ENCODE measurements around the gene PRC1. TPM values are rescaled to one million over a fixed set of nuclear protein-coding genes. Genes with fewer than 3 reads are reported as not detected.

PRC1 gene
- polyA plus RNA-seq, 1 donor from 2014 or later: 18.2 TPM

- H3F3A ChIP-seq (ENCODE audit: insufficient read depth, low read length, poor library complexity, severe bottlenecking): no peaks in the 10 kb centered on the region
- H3K36me3 ChIP-seq (ENCODE audit: insufficient read depth, low read length): no peaks in the 10 kb centered on the region
- no peaks in the 10 kb centered on the region for H3K27me3 ChIP-seq (ENCODE audit: insufficient read depth, low read depth, low read length)
- no peak overlapping the region for H3K4me2 ChIP-seq (ENCODE audit: low read length)
- no peak for TF ChIP-seq MXI1 (conservative IDR thresholded peaks at IDR 0.05; ENCODE audit: poor library complexity, severe bottlenecking)
- TF ChIP-seq POLR2AphosphoS5 (IDR thresholded peaks at IDR 0.05): no peak
- TF ChIP-seq SMC3 (conservative IDR thresholded peaks at IDR 0.05; ENCODE audit: poor library complexity): no peak
- TF ChIP-seq RAD21 (conservative IDR thresholded peaks at IDR 0.05): no peak
- no peak for TF ChIP-seq EZH2 (IDR thresholded peaks at IDR 0.05; ENCODE audit: borderline replicate concordance, insufficient read depth, low read length, poor library complexity, severe bottlenecking)
- TF ChIP-seq CTCF (IDR thresholded peaks at IDR 0.05; ENCODE audit: poor library complexity, severe bottlenecking): no peak
- no peak for TF ChIP-seq REST (IDR thresholded peaks at IDR 0.05; ENCODE audit: borderline replicate concordance)
- TF ChIP-seq EP300 (conservative IDR thresholded peaks at IDR 0.05; ENCODE audit: poor library complexity, severe bottlenecking): no peak
- TF ChIP-seq TAF1 (IDR thresholded peaks at IDR 0.05; ENCODE audit: low read depth): no peak
- no peak overlapping the region for H3K9ac ChIP-seq (ENCODE audit: low read length)
- H3K4me3 ChIP-seq (ENCODE audit: low read length): no peak overlapping the region
- H2AFZ ChIP-seq (ENCODE audit: low read depth, low read length): no peak overlapping the region
- H3K9me2 ChIP-seq (ENCODE audit: insufficient read depth, low read length): no peaks in the 10 kb centered on the region
- H4K20me1 ChIP-seq (ENCODE audit: insufficient read depth): no peaks in the 10 kb centered on the region
- no peak overlapping the region for H3K27ac ChIP-seq (ENCODE audit: low read length)
- peaks cover 71% of the 10 kb centered on the region for H3K79me2 ChIP-seq (replicated peaks; ENCODE audit: insufficient read depth, low read length)
- H3K9me3 ChIP-seq (ENCODE audit: low read length): no peaks in the 10 kb centered on the region
These were observed 3.9 kb downstream of the PRC1 start for GRCh38 chr15:90990446-90990845.

- no peak overlapping the region for H2AFZ ChIP-seq (ENCODE audit: low read depth, low read length)
- peaks cover 74% of the 10 kb centered on the region for H3K79me2 ChIP-seq (replicated peaks; ENCODE audit: insufficient read depth, low read length)
- no peaks in the 10 kb centered on the region for H3K27me3 ChIP-seq (ENCODE audit: insufficient read depth, low read depth, low read length)
- no peaks in the 10 kb centered on the region for H3K9me2 ChIP-seq (ENCODE audit: insufficient read depth, low read length)
- no peak overlapping the region for H3K4me3 ChIP-seq (ENCODE audit: low read length)
- no peak for TF ChIP-seq POLR2AphosphoS5 (IDR thresholded peaks at IDR 0.05)
- no peak for TF ChIP-seq REST (IDR thresholded peaks at IDR 0.05; ENCODE audit: borderline replicate concordance)
- TF ChIP-seq CTCF (IDR thresholded peaks at IDR 0.05; ENCODE audit: poor library complexity, severe bottlenecking): no peak
- TF ChIP-seq RAD21 (conservative IDR thresholded peaks at IDR 0.05): no peak
- no peak for TF ChIP-seq TAF1 (IDR thresholded peaks at IDR 0.05; ENCODE audit: low read depth)
- TF ChIP-seq SMC3 (conservative IDR thresholded peaks at IDR 0.05; ENCODE audit: poor library complexity): no peak
- TF ChIP-seq MXI1 (conservative IDR thresholded peaks at IDR 0.05; ENCODE audit: poor library complexity, severe bottlenecking): no peak
- TF ChIP-seq EZH2 (IDR thresholded peaks at IDR 0.05; ENCODE audit: borderline replicate concordance, insufficient read depth, low read length, poor library complexity, severe bottlenecking): no peak
- TF ChIP-seq EP300 (conservative IDR thresholded peaks at IDR 0.05; ENCODE audit: poor library complexity, severe bottlenecking): no peak
- H4K20me1 ChIP-seq (ENCODE audit: insufficient read depth): no peaks in the 10 kb centered on the region
- H3K9me3 ChIP-seq (ENCODE audit: low read length): no peaks in the 10 kb centered on the region
- no peaks in the 10 kb centered on the region for H3F3A ChIP-seq (ENCODE audit: insufficient read depth, low read length, poor library complexity, severe bottlenecking)
- H3K27ac ChIP-seq (ENCODE audit: low read length): no peak overlapping the region
- no peaks in the 10 kb centered on the region for H3K36me3 ChIP-seq (ENCODE audit: insufficient read depth, low read length)
- H3K4me2 ChIP-seq (ENCODE audit: low read length): no peak overlapping the region
- H3K9ac ChIP-seq (ENCODE audit: low read length): no peak overlapping the region
These were observed 5.1 kb downstream of the PRC1 start for GRCh38 chr15:90989040-90989768.

Data from neural cell (in vitro differentiated cells).